Measurements from ENCODE around the gene DNAJB12. TPM values are rescaled to one million over a fixed set of nuclear protein-coding genes. Genes with fewer than 3 reads are reported as not detected.

Gene DNAJB12
- total and polyA plus RNA-seq, 4 donors: 22.9 to 41.5 (median 36.2) TPM

Small RNA genes within 50 kb of the gene (small RNA-seq; reads per million reads assigned to genes)
- gene RNU6-805P (ENCODE audit: low replicate concordance): not detected

Other genes starting within 250 kb of the DNAJB12 start
- 10 to 100 TPM; 57.7 to 88.7 TPM for gene ANAPC16, start 138.9 kb downstream of the DNAJB12 start, total RNA-seq
- gene ANAPC16, start 138.9 kb downstream of the DNAJB12 start, polyA plus RNA-seq (ENCODE audit: insufficient read length in 2 of 2): 10 to 100 TPM; 71.5 to 81.5 TPM
- gene ASCC1, start 138.6 kb downstream of the DNAJB12 start, total RNA-seq: 10 to 100 TPM; 30.6 to 47.9 TPM
- 10 to 100 TPM; 51.3 to 57.1 TPM for gene ASCC1, start 138.6 kb downstream of the DNAJB12 start, polyA plus RNA-seq (ENCODE audit: insufficient read length in 2 of 2)
- 100 to 1,000 TPM; 134 to 177 TPM for gene DDIT4, start 81.0 kb downstream of the DNAJB12 start, total RNA-seq
- gene DDIT4, start 81.0 kb downstream of the DNAJB12 start, polyA plus RNA-seq (ENCODE audit: insufficient read length in 2 of 2): 100 to 1,000 TPM in 1 of 2 donors, 10 to 100 TPM in 1; 98.5 to 122 TPM

All from spinal cord (tissue), 4 donors.